OCI-LY7 (cell line): ENCODE results near the gene WFDC10A. TPM values are rescaled to one million over a fixed set of nuclear protein-coding genes. Genes with fewer than 3 reads are reported as not detected.

Experiments used
- BruUV-seq: library from RNA; stranded (reverse); fragments of 400-500 nt; replicated peaks from 2 replicates; lab custom pipeline; 2021; lab: Mats Ljungman, UMichigan
- CTCF ChIA-PET: fragments of 300-600 bp; sonication (Branson Sonifier 250); formaldehyde crosslinking; loops from one replicate; lab custom pipeline; 2022; ENCODE audit warnings: antibody characterized with exemption; ENCODE audit not compliant: unreplicated experiment; lab: Charles Lee
- POLR2A ChIA-PET: fragments of 300-600 bp; sonication (Branson Sonifier 250); formaldehyde crosslinking; loops from one replicate; lab custom pipeline; 2022; ENCODE audit warnings: antibody characterized with exemption; lab: Charles Lee
- DNase-seq: peaks from one replicate; pipeline ENCODE4 v3.0.0-alpha.2; 2015; ENCODE audit warnings: low spot score
- H2AFZ ChIP-seq: fragments of 200-600 bp; sonication (generic), shearing (Covaris generic); 2 replicates; pipeline ENCODE4 v1.6.1; 2014; ENCODE audit warnings: mild to moderate bottlenecking, antibody characterized with exemption, low read length, moderate library complexity
- H3K27ac ChIP-seq: fragments of 200-600 bp; sonication (generic); 2 replicates; pipeline ENCODE4 v1.5.1; 2014; ENCODE audit warnings: mixed run types, low read depth, mild to moderate bottlenecking, moderate library complexity, low read length, inconsistent platforms; ENCODE audit not compliant: poor library complexity, severe bottlenecking
- H3K36me3 ChIP-seq: fragments of 200-600 bp; sonication (generic); 2 replicates; pipeline ENCODE4 v1.6.1; 2014; ENCODE audit warnings: mild to moderate bottlenecking, antibody characterized with exemption, low read length, moderate library complexity, mixed read lengths; ENCODE audit not compliant: insufficient read depth
- H3K4me1 ChIP-seq: fragments of 200-600 bp; sonication (generic); 2 replicates; pipeline ENCODE4 v1.5.1; 2014; ENCODE audit warnings: mild to moderate bottlenecking, low read length; ENCODE audit not compliant: insufficient read depth, poor library complexity, severe bottlenecking
- H3K4me2 ChIP-seq: fragments of 200-600 bp; sonication (generic); 2 replicates; pipeline ENCODE4 v1.6.1; 2014; ENCODE audit warnings: mild to moderate bottlenecking, low read length
- H3K4me3 ChIP-seq: fragments of 200-600 bp; sonication (generic); 2 replicates; pipeline ENCODE4 v1.5.1; 2014; ENCODE audit warnings: mild to moderate bottlenecking, low read depth, low read length; ENCODE audit not compliant: poor library complexity, severe bottlenecking
- H3K79me2 ChIP-seq: fragments of 200-600 bp; sonication (generic); 2 replicates; pipeline ENCODE4 v1.6.1; 2016; ENCODE audit warnings: low read depth, mild to moderate bottlenecking, low read length, moderate library complexity, mixed read lengths; ENCODE audit not compliant: insufficient read depth
- H3K9me2 ChIP-seq: fragments of 200-600 bp; sonication (generic); 2 replicates; pipeline ENCODE4 v1.6.1; 2016; ENCODE audit warnings: mild to moderate bottlenecking, low read length, mixed read lengths; ENCODE audit not compliant: insufficient read depth
- H3K9me3 ChIP-seq: fragments of 200-600 bp; sonication (generic); 2 replicates; pipeline ENCODE4 v1.6.1; 2014; ENCODE audit warnings: mild to moderate bottlenecking, mixed run types, low read length, mixed read lengths
- H4K20me1 ChIP-seq: fragments of 200-600 bp; sonication (generic); 2 replicates; pipeline ENCODE4 v1.6.1; 2014; ENCODE audit warnings: mild to moderate bottlenecking, antibody characterized with exemption, low read length, moderate library complexity, mixed read lengths; ENCODE audit not compliant: insufficient read depth
- EZH2phosphoT487 ChIP-seq: fragments of 200-600 bp; sonication (generic); IDR thresholded peaks from 2 replicates; pipeline ENCODE4 v1.6.1; 2018; ENCODE audit warnings: low read depth, borderline replicate concordance, mild to moderate bottlenecking, mixed run types, antibody characterized with exemption, low read length, moderate library complexity, mixed read lengths
- intact Hi-C: fragments of 100-400 bp; cut with micrococcal nuclease; formaldehyde crosslinking; loops from one replicate; pipeline ENCODE4 v1.10.0; 2022; ENCODE audit not compliant: unreplicated experiment
- total RNA-seq, 2 experiments: library from RNA; depleted of rRNA in 1 of 2; stranded (reverse); fragments of >200 nt in 1 of 2; shearing (Covaris generic) in 1 of 2; gene quantifications; 2 replicates each; pipeline ENCODE4 v1.2.3, GENCODE V29; 2014 to 2022
- TF ChIP-seq, protein P1 (sequence below): fragments of 200-600 bp; sonication (generic); conservative IDR thresholded peaks from 2 replicates; pipeline ENCODE4 v1.5.1; 2014; ENCODE audit warnings: mild to moderate bottlenecking, antibody characterized with exemption, low read length, moderate library complexity, mixed read lengths

WFDC10A gene
- total RNA-seq, 2 experiments from 2014 or later: not detected

GRCh38 chr20:45617591-45617990, 11.9 kb upstream of the WFDC10A start:
- no peak overlapping the region for H3K4me3 ChIP-seq
- H3K4me1 ChIP-seq: no peaks in the 10 kb centered on the region
- H3K27ac ChIP-seq: no peak overlapping the region
- H4K20me1 ChIP-seq: no peaks in the 10 kb centered on the region
- H3K79me2 ChIP-seq: no peaks in the 10 kb centered on the region
- POLR2A ChIA-PET: no interaction called here
- no peaks in the 10 kb centered on the region for H3K9me3 ChIP-seq
- DNase-seq: no peak
- CTCF ChIA-PET: no interaction called here
- intact Hi-C loops: no loop called here
- H3K4me2 ChIP-seq: no peak overlapping the region
- BruUV-seq: no TSS peak
- no peaks in the 10 kb centered on the region for H3K36me3 ChIP-seq
- H2AFZ ChIP-seq: no peak overlapping the region
- H3K9me2 ChIP-seq: peaks cover 4% of the 10 kb centered on the region; the same call in 1 of the 2 replicates
- TF ChIP-seq, protein P1, sequence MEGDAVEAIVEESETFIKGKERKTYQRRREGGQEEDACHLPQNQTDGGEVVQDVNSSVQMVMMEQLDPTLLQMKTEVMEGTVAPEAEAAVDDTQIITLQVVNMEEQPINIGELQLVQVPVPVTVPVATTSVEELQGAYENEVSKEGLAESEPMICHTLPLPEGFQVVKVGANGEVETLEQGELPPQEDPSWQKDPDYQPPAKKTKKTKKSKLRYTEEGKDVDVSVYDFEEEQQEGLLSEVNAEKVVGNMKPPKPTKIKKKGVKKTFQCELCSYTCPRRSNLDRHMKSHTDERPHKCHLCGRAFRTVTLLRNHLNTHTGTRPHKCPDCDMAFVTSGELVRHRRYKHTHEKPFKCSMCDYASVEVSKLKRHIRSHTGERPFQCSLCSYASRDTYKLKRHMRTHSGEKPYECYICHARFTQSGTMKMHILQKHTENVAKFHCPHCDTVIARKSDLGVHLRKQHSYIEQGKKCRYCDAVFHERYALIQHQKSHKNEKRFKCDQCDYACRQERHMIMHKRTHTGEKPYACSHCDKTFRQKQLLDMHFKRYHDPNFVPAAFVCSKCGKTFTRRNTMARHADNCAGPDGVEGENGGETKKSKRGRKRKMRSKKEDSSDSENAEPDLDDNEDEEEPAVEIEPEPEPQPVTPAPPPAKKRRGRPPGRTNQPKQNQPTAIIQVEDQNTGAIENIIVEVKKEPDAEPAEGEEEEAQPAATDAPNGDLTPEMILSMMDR: no peak
- TF ChIP-seq EZH2phosphoT487: no peak

- BruUV-seq: no TSS peak
- CTCF ChIA-PET: no interaction called here
- Histone ChIP-seq H3K4me1 (no peaks in the 10 kb centered on the region), H2AFZ (no peak overlapping the region), H3K9me2 (no peaks in the 10 kb centered on the region), H3K9me3 (no peaks in the 10 kb centered on the region), H3K79me2 (no peaks in the 10 kb centered on the region), H3K36me3 (no peaks in the 10 kb centered on the region), H3K4me3 (no peak overlapping the region), H3K27ac (no peak overlapping the region), H4K20me1 (no peaks in the 10 kb centered on the region), H3K4me2 (no peak overlapping the region)
- POLR2A ChIA-PET: no interaction called here
- TF ChIP-seq, protein P1: no peak
- no peak for TF ChIP-seq EZH2phosphoT487
- DNase-seq: no peak
- intact Hi-C loops: no loop called here
These were observed 7.9 kb upstream of the WFDC10A start for GRCh38 chr20:45621593-45621992.

DNA sequence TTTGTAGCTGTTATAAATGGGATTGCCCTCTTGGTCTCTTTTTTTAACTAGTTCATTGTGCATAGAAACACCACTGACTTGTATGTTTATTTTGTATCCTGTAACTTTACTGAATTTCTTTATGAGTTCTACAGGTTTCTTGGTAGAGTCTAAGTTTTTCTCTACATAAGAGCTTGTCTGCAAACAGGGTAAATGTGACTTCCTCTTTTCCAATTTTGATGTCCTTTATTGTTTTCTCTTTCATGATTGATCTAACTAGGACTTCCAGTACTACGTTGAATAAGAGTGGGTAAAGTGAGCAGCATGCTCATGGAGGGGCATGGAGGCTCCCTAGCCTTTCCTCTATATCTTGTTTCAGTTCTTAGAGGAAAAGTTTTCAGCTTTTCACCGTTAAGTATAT, 3.0 kb upstream of the WFDC10A start:
- no peaks in the 10 kb centered on the region for H3K9me2 ChIP-seq
- H3K4me3 ChIP-seq: no peak overlapping the region
- no peaks in the 10 kb centered on the region for H3K4me1 ChIP-seq
- no peak for DNase-seq
- H3K4me2 ChIP-seq: no peak overlapping the region
- ChIA-PET CTCF (no interaction called here), POLR2A (no interaction called here)
- no peak overlapping the region for H3K27ac ChIP-seq
- no peaks in the 10 kb centered on the region for H3K79me2 ChIP-seq
- no peaks in the 10 kb centered on the region for H3K9me3 ChIP-seq
- intact Hi-C loops: no loop called here
- no peak overlapping the region for H2AFZ ChIP-seq
- BruUV-seq: no TSS peak
- H4K20me1 ChIP-seq: no peaks in the 10 kb centered on the region
- no peak for TF ChIP-seq EZH2phosphoT487
- TF ChIP-seq, protein P1: no peak
- H3K36me3 ChIP-seq: no peaks in the 10 kb centered on the region
